HG03066 (cell line): Measurements from ENCODE around the gene PROSER3.

ENCODE experiments used
- ATAC-seq: cut with Tn5 transposase; IDR thresholded peaks from one replicate; pipeline ENCODE4 v1.9.1; 2021; ENCODE audit warnings: low read depth; ENCODE audit not compliant: unreplicated experiment

The PROSER3 gene

DNA sequence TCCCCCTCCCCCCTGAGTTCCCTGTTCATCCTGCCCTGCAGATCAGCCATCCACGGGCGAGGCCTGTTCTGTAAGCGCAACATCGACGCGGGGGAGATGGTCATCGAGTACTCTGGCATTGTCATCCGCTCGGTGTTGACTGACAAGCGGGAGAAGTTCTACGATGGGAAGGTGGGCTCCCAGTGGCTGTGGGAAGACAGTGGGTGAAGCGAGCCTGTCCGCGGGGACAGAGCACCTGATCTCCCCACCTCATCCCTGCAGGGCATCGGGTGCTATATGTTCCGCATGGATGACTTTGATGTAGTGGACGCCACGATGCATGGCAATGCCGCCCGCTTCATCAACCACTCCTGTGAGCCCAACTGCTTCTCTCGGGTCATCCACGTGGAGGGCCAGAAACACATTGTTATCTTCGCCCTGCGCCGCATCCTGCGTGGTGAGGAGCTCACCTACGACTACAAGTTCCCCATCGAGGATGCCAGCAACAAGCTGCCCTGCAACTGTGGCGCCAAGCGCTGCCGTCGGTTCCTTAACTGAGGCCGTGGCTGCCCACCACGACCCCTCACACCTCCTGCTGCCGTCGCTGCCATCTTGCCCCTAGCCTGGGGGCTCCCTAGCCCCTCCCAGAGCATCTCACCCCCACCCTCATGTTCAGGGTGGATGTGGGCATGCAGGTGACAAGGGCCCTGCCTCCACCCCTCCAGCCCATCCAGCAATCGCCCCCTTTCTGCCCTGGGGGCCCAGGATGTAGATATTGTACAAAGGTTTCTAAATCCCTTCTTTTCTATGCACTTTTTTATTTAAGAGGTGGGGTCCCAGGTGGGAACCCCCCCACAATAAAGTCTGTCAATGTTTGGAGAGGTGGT lies 19.7 kb upstream of the PROSER3 start:
- no peak for ATAC-seq

DNA sequence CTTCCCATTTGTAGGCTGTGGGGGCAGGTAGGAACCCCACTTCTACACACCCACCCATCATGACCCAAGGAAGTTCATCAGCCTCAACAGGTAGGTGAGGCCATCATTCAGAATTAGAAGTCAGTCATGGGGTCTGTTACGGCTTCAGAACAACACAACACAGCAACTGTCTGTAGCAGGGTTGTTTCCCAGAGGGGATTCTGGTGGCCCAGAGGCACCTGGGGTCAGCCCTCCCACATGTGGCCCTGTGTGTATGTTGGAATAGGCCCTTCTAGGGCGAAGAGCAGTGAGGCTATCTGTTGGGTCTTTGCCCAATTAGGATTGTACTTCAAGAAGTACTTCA lies 19.1 kb upstream of the PROSER3 start:
- ATAC-seq: no peak

- ATAC-seq: no peak
Observed at GRCh38 chr19:35739275-35740107, 18.5 kb upstream of the PROSER3 start.

- ATAC-seq: no peak
Observed at GRCh38 chr19:35740108-35740422, 17.9 kb upstream of the PROSER3 start.

DNA sequence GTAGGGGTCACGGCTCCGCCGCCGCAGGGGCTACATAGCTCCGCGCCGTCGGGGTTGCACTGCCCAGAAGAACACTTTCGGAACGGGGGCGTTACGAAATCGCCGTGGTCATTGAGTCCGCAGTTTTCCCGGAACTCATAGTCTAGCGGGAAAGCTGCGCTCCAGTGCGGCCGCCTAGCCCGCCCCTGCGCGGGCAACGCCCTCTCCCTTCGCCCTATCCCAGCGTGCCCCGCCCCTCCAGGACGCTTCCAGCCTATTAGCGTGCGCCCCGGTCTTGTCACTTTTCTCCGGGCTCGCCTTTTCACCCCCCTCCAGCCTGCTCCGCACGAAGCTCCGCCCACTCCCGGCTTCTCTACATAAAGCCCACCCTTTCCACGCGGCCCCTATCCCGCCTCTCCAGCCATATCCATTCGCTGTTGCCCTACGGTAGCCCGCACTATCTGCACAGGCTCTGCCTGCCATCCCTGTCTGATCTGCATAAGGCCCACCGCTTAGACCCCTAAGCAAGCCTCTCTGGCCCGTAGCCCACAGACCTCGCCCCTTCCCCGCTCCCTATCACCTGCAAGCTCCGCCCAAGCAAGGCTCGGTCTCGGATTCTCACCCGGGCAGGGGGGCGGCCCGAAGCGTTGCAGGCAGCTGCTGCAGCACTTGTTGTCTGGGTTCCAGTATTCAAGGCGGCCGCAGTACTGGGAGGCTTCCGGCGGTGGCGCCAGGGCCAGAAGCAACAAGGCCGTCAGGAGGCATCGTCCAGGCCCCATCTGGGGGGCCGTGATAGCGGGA lies 17.4 kb upstream of the PROSER3 start:
- peak; percentile 56 for ATAC-seq

DNA sequence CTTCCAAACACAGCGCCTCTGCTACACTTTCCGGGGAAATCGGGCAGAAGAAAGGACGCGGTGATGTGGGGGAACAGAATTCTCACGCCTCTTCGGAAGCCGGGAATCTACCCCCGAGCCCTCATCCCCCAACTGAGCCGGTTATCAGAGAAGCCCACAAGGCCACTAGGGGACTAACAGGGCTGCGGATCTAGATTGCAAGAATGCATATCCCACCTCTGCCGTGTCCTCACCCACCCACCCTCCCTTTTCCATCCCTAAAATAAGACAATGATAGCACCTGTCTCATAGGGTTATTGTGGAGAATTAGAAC lies 16.8 kb upstream of the PROSER3 start:
- no peak for ATAC-seq

DNA sequence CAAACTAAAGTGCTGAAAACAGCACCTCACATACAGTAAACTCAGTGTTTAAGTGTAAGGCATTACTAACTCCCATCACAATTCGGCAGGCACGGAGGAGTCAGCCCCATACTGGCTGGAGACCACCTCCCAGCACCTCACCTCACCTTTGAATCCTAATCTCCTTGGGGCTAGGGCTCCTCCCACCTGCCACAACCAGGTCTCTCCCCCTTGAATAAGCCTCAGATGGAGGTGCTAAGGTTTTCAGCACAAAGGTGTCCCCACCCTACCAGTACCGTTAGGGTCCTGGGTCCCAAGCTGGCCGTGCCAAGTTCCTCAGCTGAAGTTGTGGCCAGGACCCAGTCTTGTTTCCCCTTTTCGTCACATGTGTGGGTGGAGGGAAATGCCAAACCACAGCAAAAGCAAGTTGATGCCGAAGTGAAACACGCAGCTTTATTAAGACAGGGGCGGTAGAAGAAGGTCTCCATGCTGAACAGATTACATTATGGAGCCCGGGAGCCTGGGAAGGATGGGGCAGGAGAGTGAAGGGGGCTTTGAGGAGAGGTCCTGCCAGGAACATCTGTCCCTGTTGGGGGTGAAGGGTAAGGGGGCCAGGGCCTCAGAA lies 15.8 kb upstream of the PROSER3 start, which contains the start of gene IGFLR1:
TSS of gene IGFLR1 (minus strand) at position 332 of the 604 bp plus-strand sequence. CDS start 1,272 bp downstream, outside the sequence.
- ATAC-seq: no peak

- no peak for ATAC-seq
Observed at GRCh38 chr19:35743640-35744429, 14.1 kb upstream of the PROSER3 start.

DNA sequence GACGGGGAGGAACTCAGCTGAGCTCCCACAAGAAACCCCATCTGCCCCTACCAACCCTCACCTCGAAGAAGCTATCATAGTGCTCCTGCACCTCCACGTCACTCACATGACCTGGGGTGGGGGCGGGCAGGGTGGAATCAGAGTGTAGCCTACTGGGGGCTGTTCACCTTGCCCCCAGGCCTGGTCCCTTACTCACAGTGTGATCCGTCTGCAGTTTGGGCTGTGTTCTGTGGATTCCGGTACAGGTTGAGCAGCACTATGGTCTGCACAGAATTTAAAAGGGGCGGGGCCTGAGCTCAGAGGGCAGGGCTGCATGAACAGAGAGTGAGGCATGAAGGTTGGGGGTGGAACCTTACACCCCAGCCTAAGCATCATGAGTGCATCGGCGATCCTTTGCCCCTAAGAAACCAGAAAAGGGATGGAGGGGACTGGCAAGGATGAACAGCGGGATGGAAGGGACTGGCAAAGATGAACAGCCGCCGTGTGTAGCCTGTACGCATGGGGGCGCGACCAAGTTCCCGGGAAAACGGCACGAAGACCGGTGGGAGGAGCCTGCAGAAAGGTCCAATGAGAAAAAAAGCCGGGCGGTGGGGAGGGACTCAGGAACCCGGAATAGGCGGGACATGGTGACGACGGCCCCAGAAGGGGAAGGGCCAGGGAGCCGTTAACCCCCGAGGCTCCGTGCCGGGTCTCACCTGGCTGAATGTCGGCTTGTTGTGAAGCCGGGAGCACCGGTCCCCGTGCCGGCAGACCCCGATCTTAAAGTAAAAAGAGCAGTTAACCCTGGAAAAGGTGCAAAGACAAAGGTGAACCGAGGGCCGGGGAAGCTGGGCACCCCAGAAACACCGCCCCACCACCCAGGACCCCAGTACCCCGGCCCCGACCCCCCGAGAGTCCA lies 13.3 kb upstream of the PROSER3 start:
- ATAC-seq: no peak

DNA sequence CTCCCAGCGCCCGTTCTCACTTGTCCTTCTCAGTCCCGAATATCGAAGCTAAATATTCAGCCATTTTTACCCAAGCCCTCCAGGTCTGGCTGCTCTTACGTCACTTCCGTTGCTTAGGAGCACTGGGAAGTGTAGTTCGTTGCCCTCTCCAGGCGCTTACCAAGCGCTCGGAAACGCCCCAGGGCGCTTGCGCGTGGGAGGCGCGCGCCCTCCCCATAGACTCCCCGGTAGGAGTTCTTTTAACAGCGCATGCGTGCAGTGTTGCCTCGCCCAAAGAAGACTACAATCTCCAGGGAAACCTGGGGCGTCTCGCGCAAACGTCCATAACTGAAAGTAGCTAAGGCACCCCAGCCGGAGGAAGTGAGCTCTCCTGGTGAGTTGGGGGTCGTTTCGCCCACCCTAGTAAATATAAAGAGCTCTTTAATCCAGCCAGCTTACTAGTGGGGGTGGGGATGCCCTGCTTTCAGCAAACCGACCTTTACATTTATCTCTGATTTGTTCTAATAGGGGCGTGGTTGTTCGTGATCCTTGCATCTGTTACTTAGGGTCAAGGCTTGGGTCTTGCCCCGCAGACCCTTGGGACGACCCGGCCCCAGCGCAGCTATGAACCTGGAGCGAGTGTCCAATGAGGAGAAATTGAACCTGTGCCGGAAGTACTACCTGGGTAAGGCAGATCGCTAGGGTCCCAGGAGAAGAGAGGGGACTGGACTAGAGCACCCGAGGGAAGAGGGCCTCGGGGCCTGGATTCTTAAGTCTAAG lies 12.5 kb upstream of the PROSER3 start, which contains the start of the genes PSENEN and U2AF1L4:
TSS of gene PSENEN (plus strand) at position 324 of the 759 bp plus-strand sequence. CDS start at position 604, 280 bp downstream.
TSS of gene U2AF1L4 (minus strand) at position 91 of the 759 bp plus-strand sequence. CDS start at position 64, 27 bp downstream.
- peak; percentile 34 for ATAC-seq

- no peak for ATAC-seq
Observed at GRCh38 chr19:35746087-35746462, 11.9 kb upstream of the PROSER3 start.

DNA sequence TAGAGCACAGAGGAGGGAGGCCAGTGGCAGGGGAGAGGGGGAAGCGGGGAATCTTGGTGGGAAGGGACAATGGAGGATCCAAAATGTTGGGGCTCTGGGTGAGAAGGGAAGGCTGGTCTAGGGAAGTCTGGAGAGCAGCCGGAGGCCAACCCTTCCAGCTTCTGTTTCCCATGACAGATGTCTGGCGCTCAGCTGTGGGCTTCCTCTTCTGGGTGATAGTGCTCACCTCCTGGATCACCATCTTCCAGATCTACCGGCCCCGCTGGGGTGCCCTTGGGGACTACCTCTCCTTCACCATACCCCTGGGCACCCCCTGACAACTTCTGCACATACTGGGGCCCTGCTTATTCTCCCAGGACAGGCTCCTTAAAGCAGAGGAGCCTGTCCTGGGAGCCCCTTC lies 11.4 kb upstream of the PROSER3 start:
- no peak for ATAC-seq

- peak; percentile 67 for ATAC-seq
Observed at GRCh38 chr19:35748106-35749020, 9.6 kb upstream of the PROSER3 start, which contains the start of gene LIN37. Gene LIN37 (plus strand): TSS chr19:35748576. CDS start chr19:35748725, 149 bp downstream.

- ATAC-seq: no peak
Observed at GRCh38 chr19:35750167-35750566, 7.8 kb upstream of the PROSER3 start.

- ATAC-seq: no peak
Observed at GRCh38 chr19:35751839-35752745, 5.9 kb upstream of the PROSER3 start.
